HEK293T (cell line): ENCODE results near the gene CEP68.

ENCODE experiments used
- ARNT ChIP-seq: fragments of 450-650 bp; IDR thresholded peaks from 2 replicates; pipeline ENCODE4 v1.6.1; 2017; ENCODE audit warnings: mild to moderate bottlenecking
- CTBP1 ChIP-seq: fragments of 450-650 bp; IDR thresholded peaks from 2 replicates; pipeline ENCODE4 v1.6.1; 2016; ENCODE audit warnings: borderline replicate concordance
- FOXA1 ChIP-seq: fragments of 450-650 bp; IDR thresholded peaks from 2 replicates; pipeline ENCODE4 v1.6.1; 2016; ENCODE audit warnings: mild to moderate bottlenecking
- FOXK2 ChIP-seq: fragments of 450-650 bp; IDR thresholded peaks from 2 replicates; pipeline ENCODE4 v1.6.1; 2016; ENCODE audit warnings: mild to moderate bottlenecking
- FOXM1 ChIP-seq: fragments of 450-650 bp; IDR thresholded peaks from 2 replicates; pipeline ENCODE4 v1.6.1; 2017; ENCODE audit warnings: mild to moderate bottlenecking, borderline replicate concordance
- HDGF ChIP-seq: fragments of 450-650 bp; IDR thresholded peaks from 2 replicates; pipeline ENCODE4 v1.6.1; 2017; ENCODE audit warnings: antibody characterized with exemption, borderline replicate concordance
- L3MBTL2 ChIP-seq: fragments of 450-650 bp; conservative IDR thresholded peaks from 2 replicates; pipeline ENCODE4 v1.6.1; 2016; ENCODE audit warnings: mild to moderate bottlenecking
- LEF1 ChIP-seq: fragments of 450-650 bp; IDR thresholded peaks from 2 replicates; pipeline ENCODE4 v1.6.1; 2017; ENCODE audit warnings: mild to moderate bottlenecking, borderline replicate concordance
- NFRKB ChIP-seq: fragments of 450-650 bp; IDR thresholded peaks from 2 replicates; pipeline ENCODE4 v1.6.1; 2016; ENCODE audit warnings: mild to moderate bottlenecking, moderate library complexity
- SP1 ChIP-seq: fragments of 450-650 bp; IDR thresholded peaks from 2 replicates; pipeline ENCODE4 v1.6.1; 2017
- SUZ12 ChIP-seq: fragments of 450-650 bp; IDR thresholded peaks from 2 replicates; pipeline ENCODE4 v1.6.1; 2016; ENCODE audit warnings: mild to moderate bottlenecking
- TF ChIP-seq, protein P1 (sequence below): fragments of 450-650 bp; IDR thresholded peaks from 2 replicates; pipeline ENCODE4 v1.6.1; 2016

GRCh38 chr2:65054749-65055421 lies 1.3 kb upstream of the CEP68 start:
- TF ChIP-seq CTBP1 (no peak), SP1 (no peak), ARNT (no peak), SUZ12 (no peak), FOXM1 (no peak), FOXA1 (no peak), NFRKB (no peak), LEF1 (no peak), FOXK2 (no peak), HDGF (no peak), L3MBTL2 (no peak)
- TF ChIP-seq, protein P1, sequence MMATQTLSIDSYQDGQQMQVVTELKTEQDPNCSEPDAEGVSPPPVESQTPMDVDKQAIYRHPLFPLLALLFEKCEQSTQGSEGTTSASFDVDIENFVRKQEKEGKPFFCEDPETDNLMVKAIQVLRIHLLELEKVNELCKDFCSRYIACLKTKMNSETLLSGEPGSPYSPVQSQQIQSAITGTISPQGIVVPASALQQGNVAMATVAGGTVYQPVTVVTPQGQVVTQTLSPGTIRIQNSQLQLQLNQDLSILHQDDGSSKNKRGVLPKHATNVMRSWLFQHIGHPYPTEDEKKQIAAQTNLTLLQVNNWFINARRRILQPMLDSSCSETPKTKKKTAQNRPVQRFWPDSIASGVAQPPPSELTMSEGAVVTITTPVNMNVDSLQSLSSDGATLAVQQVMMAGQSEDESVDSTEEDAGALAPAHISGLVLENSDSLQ: no peak
